ENCODE results near the gene MTPN. TPM values are rescaled to one million over a fixed set of nuclear protein-coding genes. Genes with fewer than 3 reads are reported as not detected.

MTPN gene
- total RNA-seq, 1 experiment from 2014 or later, result 98.2 TPM

- Histone ChIP-seq H2AFZ (ENCODE audit: low read length) (no peak overlapping the region), H4K20me1 (ENCODE audit: control insufficient read depth, insufficient read depth, insufficient read length) (no peaks in the 10 kb centered on the region), H2BK120ac (ENCODE audit: low read depth, low read length, poor library complexity, severe bottlenecking) (no peak overlapping the region), H3T11ph (ENCODE audit: low read length) (no peak overlapping the region), H3K4me1 (ENCODE audit: insufficient read depth, low read length) (no peaks in the 10 kb centered on the region), H4K91ac (ENCODE audit: insufficient read length, low read depth, low read length) (no peak overlapping the region), H4K5ac (ENCODE audit: insufficient read length, low read depth, low read length) (no peak overlapping the region), H2BK15ac (ENCODE audit: low read depth, low read length) (no peak overlapping the region), H2BK20ac (ENCODE audit: low read depth, low read length, poor library complexity, severe bottlenecking) (no peak overlapping the region), H2BK12ac (ENCODE audit: insufficient read length, low read depth, low read length) (no peak overlapping the region), H3K18ac (ENCODE audit: insufficient read length, low read depth, low read length) (no peak overlapping the region), H3K23me2 (ENCODE audit: insufficient read length, low read depth, low read length, poor library complexity, severe bottlenecking) (no peaks in the 10 kb centered on the region), H3K27ac (ENCODE audit: insufficient read length, low read depth, low read length) (no peak overlapping the region), H3K9me3 (ENCODE audit: control insufficient read depth, low read depth, low read length) (no peaks in the 10 kb centered on the region), H3K14ac (ENCODE audit: insufficient read depth, low read length) (no peak overlapping the region), H2BK5ac (ENCODE audit: insufficient read length, low read length) (no peak overlapping the region), H3K23ac (ENCODE audit: insufficient read length, low read depth, low read length) (no peak overlapping the region), H3K4me2 (ENCODE audit: insufficient read depth, insufficient read length, low read length) (no peak overlapping the region), H4K8ac (replicated peaks; ENCODE audit: insufficient read length, low read depth, low read length) (no peak overlapping the region), H3K9ac (ENCODE audit: extremely low read depth, insufficient read length, low read length) (no peak overlapping the region), H3K79me1 (ENCODE audit: insufficient read depth, low read depth, low read length, poor library complexity, severe bottlenecking) (no peaks in the 10 kb centered on the region), H3K4ac (ENCODE audit: low read depth, low read length) (no peak overlapping the region), H3K79me2 (ENCODE audit: insufficient read depth, low read length) (no peaks in the 10 kb centered on the region), H3K27me3 (ENCODE audit: insufficient read depth, low read length) (no peaks in the 10 kb centered on the region), H3K56ac (ENCODE audit: insufficient read length, low read depth, low read length) (no peak overlapping the region), H2AK5ac (ENCODE audit: insufficient read length, low read length) (no peak overlapping the region)
- H3K36me3 Mint-ChIP-seq (ENCODE audit: insufficient read depth in 1 of 3, low read depth in 3 of 3), result no peaks in the 10 kb centered on the region
- H3K4me3 Mint-ChIP-seq, result no peak overlapping the region
- WGBS (ENCODE audit: extremely low coverage, insufficient read length, low lambda C conversion rate), result no CpG with 5 or more reads among the region's 8 CpGs
- no peaks in the 10 kb centered on the region for H3K4me1 Mint-ChIP-seq
- H3K27me3 Mint-ChIP-seq (ENCODE audit: low read depth), result no peaks in the 10 kb centered on the region
- TF ChIP-seq CTCF (conservative IDR thresholded peaks at IDR 0.05), result no peak
- H3K27ac Mint-ChIP-seq, result no peak overlapping the region
- no peaks in the 10 kb centered on the region for H3K9me3 Mint-ChIP-seq
- no peak for DNase-seq
These were observed 35.1 kb upstream of the MTPN start for GRCh38 chr7:136012238-136012637.

Data from H9 (cell line).